Measurements from ENCODE around the gene COMT.
"Not testable (repeated sequence)": the region's sequence is repeated elsewhere in the genome, so short reads cannot be mapped to it uniquely, and the experiment has no call there.

COMT gene

DNA sequence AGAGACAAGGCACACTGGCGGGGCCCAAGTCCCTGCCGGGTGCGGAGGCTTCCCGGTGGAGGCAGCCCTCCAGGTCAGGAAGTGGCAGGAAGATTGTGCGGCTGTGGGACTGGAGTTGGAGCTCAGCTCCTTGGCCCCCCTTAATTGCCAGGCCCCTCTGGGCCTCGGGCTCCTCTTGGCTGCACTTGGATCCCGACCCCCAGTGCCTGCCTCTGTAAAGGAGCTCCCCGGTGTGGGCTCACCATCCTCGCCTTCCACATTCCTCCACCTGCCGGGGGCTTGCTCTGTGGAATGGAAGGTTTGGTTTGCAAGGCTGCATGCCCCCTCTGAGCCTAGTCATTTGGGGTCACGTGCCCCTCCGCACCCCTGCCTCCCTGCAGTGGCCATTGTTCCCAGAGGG is 38.1 kb upstream of the COMT start:
- TF ChIP-seq, protein P1, sequence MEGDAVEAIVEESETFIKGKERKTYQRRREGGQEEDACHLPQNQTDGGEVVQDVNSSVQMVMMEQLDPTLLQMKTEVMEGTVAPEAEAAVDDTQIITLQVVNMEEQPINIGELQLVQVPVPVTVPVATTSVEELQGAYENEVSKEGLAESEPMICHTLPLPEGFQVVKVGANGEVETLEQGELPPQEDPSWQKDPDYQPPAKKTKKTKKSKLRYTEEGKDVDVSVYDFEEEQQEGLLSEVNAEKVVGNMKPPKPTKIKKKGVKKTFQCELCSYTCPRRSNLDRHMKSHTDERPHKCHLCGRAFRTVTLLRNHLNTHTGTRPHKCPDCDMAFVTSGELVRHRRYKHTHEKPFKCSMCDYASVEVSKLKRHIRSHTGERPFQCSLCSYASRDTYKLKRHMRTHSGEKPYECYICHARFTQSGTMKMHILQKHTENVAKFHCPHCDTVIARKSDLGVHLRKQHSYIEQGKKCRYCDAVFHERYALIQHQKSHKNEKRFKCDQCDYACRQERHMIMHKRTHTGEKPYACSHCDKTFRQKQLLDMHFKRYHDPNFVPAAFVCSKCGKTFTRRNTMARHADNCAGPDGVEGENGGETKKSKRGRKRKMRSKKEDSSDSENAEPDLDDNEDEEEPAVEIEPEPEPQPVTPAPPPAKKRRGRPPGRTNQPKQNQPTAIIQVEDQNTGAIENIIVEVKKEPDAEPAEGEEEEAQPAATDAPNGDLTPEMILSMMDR (IDR thresholded peaks at IDR 0.05; ENCODE audit: low read depth, low read length): no peak
- DNase-seq (ENCODE audit: extremely low read depth, low read depth): no peak

DNA sequence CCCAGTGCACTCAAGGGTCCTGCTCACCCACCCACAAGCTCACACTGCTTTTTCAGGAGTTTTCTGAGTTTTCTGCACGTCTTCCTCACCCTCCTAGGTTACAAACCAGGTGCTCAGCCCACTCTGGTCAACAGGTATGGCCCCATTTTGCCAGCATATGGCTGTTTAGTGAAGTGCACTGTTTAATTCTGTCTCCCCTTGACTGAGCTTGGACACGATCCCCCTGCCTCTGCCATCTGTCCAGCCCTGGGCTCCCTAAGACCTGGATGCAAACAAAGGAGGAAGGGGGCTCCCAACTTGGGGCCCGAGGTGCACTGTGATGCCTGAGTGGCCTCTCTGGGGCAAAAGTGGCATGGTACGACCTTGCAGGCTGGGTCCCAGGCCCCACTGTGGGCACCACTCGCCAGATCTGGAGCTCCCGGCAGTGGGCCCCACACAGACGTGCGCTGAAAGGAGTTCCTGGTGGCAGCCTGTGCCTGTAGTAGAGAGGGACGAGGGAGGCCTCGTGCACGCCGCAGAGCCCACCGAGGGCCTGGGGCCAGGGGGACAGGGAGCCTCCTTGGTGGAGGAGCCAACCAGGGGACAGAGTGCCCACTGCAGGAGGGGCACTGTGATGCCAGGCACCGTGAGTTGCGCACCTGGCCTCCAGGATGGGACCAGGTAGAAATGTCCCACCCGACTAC is 37.3 kb upstream of the COMT start:
- DNase-seq (ENCODE audit: extremely low read depth, low read depth): no peak
- TF ChIP-seq, protein P1 (IDR thresholded peaks at IDR 0.05; ENCODE audit: low read depth, low read length): no peak

- no peak for DNase-seq (ENCODE audit: extremely low read depth, low read depth)
- TF ChIP-seq, protein P1 (IDR thresholded peaks at IDR 0.05; ENCODE audit: low read depth, low read length): no peak
These were observed 36.6 kb upstream of the COMT start for GRCh38 chr22:19904935-19905334.

GRCh38 chr22:19905347-19906276 is 36.0 kb upstream of the COMT start:
- TF ChIP-seq, protein P1 (IDR thresholded peaks at IDR 0.05; ENCODE audit: low read depth, low read length): no peak

GRCh38 chr22:19906864-19907263 is 34.7 kb upstream of the COMT start:
- DNase-seq (ENCODE audit: extremely low read depth, low read depth): not testable (repeated sequence)

More at GRCh38 chr22:19905347-19906276, 36.0 kb upstream of the COMT start:
- no peak for DNase-seq (ENCODE audit: extremely low read depth, low read depth)

DNA sequence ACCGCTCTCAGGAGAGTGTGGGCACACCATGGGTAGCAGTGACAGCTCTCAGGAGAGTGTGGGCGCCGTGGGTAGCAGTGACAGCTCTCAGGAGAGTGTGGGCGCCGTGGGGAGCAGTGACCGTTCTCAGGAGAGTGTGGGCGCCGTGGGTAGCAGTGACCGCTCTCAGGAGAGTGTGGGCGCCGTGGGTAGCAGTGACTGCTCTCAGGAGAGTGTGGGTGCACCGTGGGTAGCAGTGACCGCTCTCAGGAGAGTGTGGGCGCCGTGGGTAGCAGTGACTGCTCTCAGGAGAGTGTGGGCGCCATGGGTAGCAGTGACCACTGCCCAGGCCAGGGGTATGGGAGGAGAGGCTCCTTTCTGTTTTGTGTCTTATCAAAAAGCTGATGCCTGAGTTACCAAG is 33.7 kb upstream of the COMT start:
- not testable (repeated sequence) for DNase-seq (ENCODE audit: extremely low read depth, low read depth)

DNA sequence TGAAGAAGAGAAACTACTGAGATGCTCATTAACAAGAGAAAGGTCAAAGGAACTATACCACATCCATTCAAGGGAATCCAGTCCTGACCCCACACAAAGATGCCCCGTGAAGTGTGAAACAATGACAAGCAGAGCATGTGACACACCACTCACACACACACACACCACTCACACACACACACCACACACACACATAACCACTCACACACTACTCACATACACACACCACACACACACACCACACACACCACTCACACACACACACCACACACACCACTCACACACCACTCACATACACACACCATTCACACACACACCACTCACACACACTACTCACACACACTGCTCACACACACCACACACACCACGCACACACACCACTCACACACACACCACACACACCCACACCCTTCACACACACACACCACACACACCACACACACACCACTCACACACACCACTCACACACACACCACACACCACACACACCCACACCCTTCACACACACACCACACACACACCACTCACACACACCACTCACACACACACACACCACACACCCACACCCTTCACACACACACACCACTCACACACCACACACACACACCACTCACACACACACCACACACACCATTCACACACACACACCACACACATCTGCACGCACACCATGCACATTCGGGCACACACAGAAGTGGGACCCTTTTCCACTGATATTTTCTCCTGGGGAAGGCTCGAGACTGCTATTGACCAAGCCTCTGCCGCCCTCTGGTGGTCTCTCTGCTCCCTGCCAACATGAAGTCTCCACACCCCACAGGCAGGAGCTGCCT is 32.0 kb upstream of the COMT start:
- peak; percentile 50 for DNase-seq (ENCODE audit: extremely low read depth, low read depth)
- TF ChIP-seq, protein P1 (IDR thresholded peaks at IDR 0.05; ENCODE audit: low read depth, low read length): peak; percentile 94
